Stimulated activated CD4-positive, alpha-beta T cell treated with anti-CD3 and anti-CD28 coated beads, TNF-alpha, amount 100 ng/mL, for 1 hour (primary cell): ENCODE measurements around the gene AGRP.

ENCODE experiments used
- DNase-seq, 3 donors: peaks; one replicate each; pipeline ENCODE4 v3.0.0-alpha.2; 2020; ENCODE audit warnings: low read depth in 3 of 3, low spot score in 1 of 3

AGRP gene

DNA sequence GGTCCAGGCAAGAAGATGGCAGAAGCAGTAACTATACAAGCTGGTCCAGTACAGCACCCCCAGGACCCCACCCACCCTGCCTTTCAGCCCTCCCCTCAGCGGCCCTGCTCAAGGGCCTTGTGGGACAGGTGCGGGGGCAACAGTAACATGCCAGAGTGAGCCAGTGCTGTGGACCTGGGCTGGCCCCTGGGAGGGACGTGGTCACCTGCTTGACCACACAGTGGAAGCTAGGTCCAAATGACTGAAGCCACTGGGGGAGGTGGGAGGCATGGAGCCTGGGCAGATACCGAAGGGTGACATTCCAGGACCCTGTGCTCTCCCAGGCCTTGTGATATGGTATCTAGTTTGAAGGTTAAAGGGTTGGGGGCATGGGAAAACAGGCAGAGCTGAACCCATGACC lies 19.7 kb downstream of the AGRP start:
- DNase-seq: no peak

DNA sequence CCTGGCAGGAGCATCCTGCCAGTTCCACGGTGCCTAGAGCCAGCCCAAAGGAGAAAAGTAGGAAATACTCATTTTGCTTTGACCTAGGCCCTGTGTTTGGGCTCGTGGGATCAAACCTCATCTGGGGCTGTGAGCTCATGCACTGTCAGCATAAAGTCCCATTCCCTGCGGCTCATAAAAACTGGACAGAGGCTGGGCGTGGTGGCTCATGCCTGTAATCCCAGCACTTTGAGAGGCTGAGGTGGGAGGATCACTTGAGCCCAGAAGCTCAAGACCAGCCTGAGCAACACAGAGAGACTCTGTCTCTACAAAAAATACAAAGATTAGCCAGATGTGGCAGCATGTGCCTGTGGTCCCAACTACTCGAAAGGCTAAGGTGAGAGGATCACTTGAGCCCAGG lies 20.3 kb downstream of the AGRP start:
- DNase-seq: no peak

DNA sequence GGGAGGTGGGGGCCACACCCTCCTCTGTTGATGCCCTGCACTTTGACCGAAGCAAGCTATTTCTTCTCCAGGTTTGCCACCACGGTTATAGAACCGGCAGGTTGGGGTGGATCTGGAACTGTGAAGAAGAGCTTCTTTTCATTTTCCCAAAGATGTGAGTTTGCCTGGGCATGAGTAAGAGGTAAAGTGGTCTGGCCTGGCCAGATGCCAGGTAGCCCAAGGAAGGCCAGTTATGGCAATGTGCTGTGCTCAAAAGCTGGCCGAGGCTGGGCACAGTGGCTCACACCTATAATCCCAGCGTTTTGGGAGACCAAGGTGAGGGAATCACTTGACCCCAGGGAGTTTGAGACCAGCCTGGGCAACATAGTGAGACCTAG lies 21.1 kb downstream of the AGRP start:
- DNase-seq: no peak

DNA sequence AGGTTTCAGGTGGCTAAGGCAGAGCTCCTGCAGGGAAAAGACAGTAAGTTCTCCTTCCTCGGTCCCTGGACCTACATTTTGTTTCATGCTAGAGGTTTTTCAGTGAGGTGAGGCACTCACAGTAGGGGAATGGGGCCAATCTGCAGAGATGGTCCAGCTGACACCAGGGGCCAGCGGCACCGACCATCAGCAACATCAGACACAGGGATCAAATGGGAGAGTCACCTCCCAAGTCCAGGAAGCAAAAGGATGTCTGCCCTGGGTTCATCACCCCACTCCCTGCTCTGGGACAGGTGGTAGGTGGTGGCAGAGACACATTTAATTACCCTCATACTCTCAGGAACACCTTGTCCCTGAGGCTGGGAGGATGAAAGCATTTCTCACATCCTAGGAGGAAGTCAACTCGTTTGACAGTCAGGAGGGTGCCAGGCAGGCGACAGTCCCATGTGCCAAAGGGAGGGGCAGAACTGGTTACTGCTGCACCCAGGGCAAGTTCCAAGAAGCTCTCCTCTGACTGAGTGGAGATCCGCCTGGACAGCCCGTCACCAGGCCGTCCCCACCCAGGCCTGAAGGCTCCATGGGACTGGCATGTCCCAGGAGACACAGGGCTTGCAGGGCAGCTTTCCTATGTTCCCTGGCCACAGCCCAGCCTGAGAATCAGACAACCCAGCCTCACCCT lies 21.6 kb downstream of the AGRP start:
- DNase-seq: no peak

DNA sequence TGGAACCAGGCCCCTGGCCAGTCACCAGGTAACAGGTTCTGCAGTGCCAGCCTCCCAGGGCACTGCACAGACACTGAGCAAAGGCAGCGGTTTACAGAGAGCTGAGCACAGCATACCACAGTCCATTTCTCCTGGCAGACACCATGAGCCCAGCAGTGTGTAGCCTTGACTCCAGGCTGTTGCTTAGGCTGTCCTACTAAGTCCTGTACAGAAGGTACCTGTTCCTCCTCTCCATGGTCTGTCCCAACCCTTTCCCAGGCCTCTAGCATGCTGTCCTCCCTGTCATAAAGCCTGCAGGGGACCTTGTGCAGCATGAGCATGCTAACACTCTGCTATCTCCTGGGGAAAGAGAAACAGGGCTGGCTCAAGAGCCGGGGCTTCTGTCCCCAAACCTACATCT lies 22.4 kb downstream of the AGRP start:
- no peak for DNase-seq

DNA sequence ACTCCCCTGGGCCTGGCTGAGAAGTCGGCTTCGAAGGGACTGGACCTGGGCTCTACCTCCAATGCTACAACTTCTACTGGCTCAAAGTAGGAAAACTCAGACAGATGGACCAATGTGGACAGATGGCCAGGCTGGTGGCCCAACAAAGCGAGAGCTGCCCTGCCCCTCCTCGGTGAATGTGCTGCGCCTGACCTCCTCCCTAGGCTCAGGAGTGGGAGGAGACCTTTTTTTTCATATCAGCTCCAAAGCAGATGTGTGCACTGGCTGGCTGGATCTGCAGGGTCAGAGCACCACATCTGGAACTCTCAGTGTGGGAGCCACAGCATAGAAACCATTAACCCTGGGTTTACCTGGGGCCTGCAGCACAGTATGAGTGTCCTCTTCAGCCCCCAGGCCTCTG lies 23.2 kb downstream of the AGRP start:
- DNase-seq: no peak

DNA sequence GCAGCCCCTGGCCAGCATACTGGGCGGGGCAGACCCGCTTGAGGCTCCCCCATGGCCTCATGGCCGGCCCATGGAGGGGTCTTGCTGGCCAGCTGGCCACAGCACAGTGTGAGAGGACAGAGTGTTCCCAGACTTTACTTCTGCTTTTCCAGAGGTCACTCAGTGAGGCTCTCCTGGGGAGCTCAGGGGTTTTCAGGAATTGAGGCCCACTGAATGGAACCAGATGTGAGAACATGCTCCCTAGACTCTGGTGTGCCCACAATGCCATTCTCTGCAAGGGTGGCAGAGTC lies 23.5 kb downstream of the AGRP start:
- DNase-seq: no peak

DNA sequence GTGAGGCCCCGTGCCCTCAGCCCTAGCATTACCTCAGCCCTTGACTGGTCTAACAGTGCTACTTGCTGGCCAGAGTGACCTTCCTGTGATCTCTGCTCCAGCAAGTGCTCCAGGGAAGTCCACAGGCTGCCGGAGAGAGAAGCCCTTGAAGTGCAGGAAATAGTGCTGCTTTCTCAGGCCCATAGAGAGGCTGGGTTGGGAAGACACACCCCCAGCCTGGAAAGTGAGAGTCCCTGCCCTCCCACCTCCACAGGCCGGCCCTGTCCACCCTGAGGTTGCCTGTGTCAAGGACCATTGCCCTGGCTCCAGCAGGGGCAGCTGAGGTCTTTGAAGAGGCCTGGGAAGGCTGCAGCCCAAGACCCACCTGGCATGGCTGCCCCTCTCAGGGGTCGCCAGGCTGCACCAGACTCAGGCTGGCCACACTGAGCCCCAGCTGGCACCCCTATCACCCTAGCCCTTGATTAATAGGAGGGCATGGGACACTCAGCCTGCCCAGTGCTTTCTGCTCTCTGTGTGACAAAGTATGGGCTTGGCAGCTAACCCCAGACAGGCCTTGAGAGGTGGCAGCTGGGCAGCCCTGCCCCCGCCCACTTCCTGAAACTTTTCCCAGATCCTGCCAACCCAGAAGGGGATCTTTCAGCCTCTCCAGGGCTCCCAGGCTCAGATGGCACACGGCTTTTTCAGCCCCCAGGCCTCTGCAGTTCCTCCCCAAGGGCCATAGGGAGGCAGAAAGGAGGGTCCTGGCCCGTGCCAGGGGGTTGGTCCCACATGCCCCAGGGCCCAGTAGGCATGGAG lies 24.1 kb downstream of the AGRP start:
- DNase-seq: no peak

DNA sequence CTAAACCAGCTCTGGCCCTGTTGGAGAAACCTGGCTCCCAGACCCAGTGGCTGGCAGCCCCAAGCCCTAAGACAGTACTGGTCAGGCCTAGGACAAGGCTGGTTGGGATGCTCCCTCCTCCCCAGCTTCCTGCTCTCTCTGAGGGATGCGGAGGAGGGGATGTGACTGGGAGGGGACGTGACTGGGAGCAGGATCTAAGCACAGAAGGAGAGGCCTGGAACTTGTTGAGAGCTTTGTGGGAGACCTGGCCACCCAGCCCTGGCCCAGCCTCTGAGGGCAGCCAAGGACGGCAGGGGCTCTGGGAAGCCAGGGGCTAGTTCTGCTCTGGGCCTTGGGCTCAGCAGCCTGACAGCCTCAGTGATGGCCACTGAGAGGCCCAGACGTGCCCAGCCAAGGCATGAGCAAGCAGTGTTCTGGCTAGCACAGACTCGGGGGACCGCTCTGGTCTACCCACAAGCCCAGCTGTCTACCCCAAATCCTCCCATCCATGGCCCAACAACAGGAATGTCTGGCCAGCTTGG lies 25.2 kb downstream of the AGRP start:
- no peak for DNase-seq

DNA sequence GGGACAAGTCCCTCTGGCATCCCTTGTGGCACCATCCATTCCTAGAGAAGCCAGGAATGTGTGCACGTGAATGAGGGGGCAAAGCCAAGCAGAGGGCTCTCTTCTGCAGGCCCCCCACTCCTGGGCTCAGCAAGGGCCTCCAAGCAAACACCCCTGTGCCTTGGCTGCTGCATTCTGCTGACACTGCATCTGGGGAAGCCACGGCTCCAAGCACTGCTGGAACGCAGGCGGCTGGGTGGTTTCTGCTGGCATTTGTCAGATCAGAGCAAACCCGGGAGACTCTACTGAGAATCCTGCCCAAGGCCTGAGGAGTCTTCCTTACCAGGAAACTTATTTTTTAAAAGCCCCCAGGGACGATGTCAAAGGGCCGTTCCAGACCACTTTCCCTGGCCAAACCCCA lies 25.7 kb downstream of the AGRP start:
- no peak for DNase-seq

DNA sequence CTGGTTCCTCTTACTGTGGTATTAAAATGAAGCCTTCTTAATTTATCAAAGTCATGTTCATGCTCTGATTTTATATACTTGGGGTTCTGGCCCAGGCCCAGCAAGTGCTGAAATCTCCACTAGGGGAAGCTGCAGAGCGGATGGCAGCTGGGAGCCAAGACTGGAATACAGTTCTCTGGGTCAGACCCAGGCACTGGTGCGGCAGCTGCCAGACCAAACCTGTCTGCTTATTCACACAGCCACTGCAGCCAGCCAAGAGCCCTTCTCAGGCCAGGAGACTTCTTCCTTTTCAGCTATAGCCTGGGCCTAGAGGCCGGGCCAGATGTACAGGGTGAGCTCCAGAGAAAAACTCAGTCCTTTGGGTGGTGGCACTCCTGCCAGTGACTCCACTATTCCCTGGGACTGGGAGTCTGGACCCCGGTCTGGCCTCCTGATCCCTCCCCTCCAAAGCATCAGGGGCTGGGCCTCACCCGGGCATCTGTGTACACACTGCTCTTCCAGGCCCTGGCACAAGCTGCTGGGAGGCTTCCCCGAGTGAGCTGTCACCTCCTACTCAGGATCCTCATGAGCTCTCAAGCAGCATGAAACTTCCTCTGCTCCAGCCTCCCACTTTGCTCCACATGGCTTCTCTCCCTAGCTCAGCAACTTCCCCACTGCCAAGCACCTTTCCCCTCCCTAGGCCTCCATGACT lies 26.8 kb downstream of the AGRP start:
- no peak for DNase-seq

DNA sequence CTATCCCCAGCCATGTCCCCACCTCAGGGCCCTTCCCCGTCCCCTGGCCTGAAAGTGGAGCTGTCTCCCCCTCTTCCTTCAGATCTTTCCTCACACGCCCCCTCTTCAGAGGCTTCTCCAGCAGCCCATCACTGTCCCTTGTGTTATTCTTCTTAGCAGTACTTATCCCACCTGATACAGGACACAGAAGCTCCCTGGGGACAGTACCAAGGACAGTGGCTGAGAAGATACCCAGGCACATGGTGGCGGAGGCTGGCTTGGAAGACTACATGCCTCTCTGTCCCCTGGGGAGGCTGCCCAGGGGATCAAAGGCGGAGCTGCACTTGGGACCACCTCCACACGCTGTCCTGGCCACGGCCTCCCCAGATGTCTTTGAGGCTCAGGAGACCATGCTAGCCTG lies 28.5 kb downstream of the AGRP start:
- no peak for DNase-seq

DNA sequence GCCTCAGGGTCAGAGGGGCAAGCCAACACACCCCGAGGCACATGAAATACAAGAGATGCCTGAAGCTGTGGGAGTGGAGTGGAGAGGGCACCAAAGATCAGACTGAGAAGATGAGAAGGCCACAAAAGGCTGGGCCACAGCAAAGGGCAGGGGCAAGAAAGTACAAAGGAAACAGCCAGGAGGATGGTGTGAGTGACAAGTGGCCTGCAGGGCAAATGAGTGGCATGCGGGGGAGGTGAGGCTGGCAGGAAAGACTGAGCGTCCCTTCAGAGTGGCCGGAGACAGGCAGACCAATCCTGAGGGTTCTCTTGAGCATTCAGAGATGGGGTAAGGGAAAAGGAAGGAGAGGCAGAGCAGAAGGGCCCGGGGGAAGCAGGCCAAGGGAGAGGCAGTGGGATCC lies 29.2 kb downstream of the AGRP start:
- DNase-seq: no peak

DNA sequence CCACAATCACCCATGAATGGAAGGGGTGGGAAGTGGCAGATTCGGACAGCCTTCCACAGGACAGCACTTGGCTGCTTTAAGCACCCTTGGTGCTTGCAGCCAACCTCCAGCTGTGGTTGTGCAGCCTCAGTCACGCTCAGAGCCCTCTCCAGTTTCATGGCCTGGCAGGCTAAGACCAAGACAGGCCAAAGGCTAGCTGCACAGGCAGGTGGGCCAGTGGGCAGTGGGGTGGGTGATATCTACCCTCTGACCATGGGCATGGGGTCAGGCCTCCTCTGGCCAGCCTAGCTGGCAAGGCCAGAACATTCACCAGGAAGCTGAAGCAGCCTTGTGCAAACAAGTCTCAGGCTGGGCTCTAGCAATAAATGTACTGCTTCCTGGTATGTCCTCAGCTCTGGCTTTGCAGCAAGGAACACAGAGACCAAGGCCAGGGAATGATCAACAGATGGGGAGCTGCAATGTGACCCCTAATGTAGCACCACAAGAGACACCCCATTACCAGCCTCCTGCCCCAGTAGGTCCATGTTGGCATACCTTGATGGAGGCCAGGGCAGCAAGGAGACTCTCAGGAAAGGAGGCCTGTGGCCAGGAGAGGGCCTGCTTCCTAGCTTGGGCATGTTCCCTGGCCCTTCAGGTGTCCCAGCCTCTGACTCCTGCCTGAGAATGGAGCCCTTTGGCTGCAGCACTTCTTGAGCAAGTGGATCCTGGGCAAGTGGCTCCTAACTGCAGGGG lies 31.5 kb downstream of the AGRP start:
- DNase-seq: no peak

DNA sequence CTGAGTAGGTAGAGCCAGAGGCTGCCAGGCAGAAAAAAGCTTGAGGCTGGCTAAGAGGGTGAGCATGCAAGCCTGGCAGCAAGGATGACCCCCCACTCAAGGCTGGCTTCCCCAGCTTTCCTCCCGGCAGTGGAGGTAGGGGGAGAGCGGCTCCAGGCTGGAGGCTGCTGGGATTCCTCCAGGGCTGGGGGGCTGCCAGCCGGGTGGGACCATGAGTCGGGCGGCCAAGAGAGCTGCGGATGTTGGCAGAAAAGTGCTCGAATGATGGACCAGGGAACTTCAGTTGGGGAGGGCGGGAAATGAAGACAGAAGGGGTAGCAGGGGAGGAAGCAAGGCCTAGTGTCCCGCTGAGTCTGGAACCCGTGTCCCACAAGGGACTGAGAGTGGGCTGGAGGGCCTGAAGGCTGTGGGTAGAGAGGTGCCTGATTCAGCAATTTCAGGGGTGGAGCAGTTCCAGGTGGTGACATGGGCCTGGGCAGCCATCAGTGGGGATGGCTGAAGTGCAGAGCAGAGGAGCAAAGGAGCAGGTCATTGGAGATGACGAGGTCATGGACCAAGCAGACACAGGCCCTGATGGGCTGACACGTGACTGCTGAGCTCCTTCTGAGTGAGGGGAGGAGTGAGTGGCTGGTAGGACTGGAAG lies 32.2 kb downstream of the AGRP start:
- DNase-seq: no peak

DNA sequence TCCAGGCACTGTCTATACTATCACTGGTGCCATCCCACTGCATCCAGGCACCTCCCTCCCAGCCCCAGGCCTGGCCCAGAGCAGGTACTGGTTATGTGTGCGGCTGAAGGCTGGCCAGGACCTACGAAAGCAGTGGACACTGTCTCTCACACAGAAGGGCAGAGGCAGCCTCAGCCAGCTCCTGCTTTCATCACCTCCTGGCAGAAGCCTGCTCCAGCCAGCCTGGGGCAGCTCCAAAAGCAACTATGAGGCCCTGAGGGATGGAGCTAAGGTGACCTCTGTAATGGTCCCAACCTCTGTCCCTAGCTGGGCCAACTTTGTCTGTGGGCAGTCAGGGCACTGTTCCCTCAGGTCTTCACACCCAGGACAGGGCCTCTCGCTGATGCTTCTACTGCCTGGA lies 33.6 kb downstream of the AGRP start:
- no peak for DNase-seq

DNA sequence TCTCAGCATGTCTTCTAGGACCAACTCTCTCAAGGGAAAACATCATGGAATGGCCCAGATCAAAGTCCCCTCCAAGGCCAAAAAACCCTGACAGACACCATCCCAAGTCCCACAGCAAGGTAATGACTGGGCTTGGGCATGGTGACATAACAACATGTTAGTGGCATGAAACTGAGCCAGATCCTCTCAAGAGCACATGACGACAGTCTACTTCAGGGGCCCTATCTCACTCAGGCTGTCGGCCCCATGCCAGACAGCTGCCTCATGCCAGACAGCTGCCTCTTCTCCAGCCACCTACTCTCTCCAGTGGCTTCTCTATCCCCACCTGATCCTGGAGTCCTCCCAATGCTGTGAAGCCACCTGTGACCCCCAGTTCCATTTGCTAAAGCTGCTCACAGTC lies 34.0 kb downstream of the AGRP start:
- DNase-seq: no peak

DNA sequence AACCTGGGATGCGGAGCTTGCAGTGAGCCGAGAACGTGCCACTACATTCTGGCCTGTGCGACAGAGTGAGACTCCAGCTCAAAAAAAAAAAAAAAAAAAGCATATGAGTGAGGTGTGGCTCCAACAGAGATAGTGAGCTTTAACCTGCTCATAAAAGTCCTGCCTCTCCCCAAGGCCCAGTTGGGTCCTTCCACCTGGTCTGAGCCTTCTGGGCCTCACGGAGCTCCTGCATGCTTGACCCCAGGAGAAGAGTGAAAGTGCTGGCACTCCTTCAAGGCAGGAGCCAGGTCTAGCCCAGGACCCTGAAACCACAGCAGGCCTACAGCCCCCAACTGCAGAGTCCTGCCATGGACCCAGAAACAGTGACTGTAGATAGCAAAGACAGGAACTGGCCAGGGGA lies 34.8 kb downstream of the AGRP start:
- no peak for DNase-seq

DNA sequence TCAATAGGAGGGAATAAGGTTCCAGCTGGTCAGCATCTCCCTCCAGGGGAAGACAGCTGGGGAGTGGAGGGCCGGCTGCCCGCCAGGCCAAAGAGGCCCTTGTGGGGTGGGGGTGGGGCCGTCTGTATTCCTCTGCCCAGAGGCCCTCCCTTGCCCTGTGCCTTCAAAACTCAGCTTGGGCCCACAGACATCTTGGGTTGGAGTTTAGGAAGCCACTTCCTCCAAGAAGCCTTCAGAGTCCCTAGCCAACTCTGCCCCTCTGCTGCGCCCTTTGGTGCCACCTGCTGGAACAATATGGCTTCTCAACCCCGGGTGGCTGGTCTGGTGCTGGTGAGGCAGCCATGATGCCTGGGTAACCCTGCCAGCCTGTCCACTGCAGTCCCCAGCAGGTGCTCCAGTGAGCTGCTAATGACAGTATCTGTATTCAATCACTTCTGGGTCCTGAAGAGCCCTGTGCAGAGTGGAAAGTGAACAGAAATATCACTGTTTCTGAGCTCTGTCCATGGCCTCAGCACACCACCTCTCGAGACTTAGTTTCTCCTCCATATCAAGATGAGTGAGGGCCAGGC lies 35.8 kb downstream of the AGRP start:
- DNase-seq: peak in 2 of 3 donors; percentile 18 to 50

DNA sequence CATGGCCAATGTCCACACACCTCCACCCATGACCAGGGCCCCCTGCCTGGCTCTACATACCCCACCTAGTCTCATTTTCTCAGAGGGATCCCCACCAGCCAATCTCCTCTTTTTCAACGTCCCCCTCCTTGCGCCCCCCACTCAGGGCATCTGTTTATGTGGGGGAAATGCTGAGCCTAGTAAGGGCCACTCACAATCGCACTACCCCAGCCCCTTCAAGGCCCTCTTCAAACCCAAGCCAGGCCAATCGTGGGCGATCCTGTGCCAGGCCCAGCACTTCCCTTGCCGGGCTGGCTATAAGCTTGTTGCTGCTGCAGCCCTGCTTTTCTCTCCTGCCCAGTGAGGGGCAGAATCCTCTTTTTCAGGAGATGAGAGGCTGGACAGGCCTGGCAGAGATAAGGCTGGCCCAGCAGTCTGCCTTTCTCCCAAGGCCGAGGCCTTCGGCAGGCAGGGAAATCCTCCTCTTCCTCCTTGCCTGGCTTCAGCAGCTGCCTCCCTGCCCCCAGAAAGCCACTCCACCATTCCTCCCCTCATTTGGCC lies 36.3 kb downstream of the AGRP start:
- DNase-seq: no peak
